HCT116 (cell line): ENCODE measurements around the gene SLC22A6. TPM values are rescaled to one million over a fixed set of nuclear protein-coding genes. Genes with fewer than 3 reads are reported as not detected.
"Not testable (repeated sequence)": the region's sequence is repeated elsewhere in the genome, so short reads cannot be mapped to it uniquely, and the experiment has no call there.

Source experiments
- ATAC-seq: fragments of 200-7000 bp; cut with Tn5 transposase; 2 replicates; pipeline ENCODE4 v1.9.1; 2020; ENCODE audit warnings: mild to moderate bottlenecking, moderate library complexity
- BruUV-seq: library from RNA; stranded (reverse); fragments of 400-500 nt; replicated peaks from 2 replicates; lab custom pipeline; 2021; lab: Mats Ljungman, UMichigan
- CTCF ChIA-PET: fragments of 300-600 bp; sonication (Branson Sonifier 250); formaldehyde crosslinking; loops from one replicate; lab custom pipeline; 2021; ENCODE audit warnings: antibody characterized with exemption; lab: Charles Lee
- POLR2A ChIA-PET: fragments of 300-600, 350-600 bp; sonication (Branson Sonifier 250); formaldehyde crosslinking; loops from one replicate; lab custom pipeline; 2021; ENCODE audit warnings: antibody characterized with exemption; lab: Charles Lee
- RAD21 ChIA-PET, 2 experiments: fragments of 300-600 bp; sonication (Branson Sonifier 250); formaldehyde crosslinking; loops; one replicate each; lab custom pipeline; 2023; ENCODE audit warnings: low total read pairs in 2 of 2; ENCODE audit not compliant: uncharacterized antibody in 2 of 2, unreplicated experiment in 2 of 2, low non-redundant PET in 1 of 2; lab: Charles Lee
- DNase-seq: peaks from one replicate; pipeline ENCODE4 v3.0.0-alpha.2; 2010; ENCODE audit warnings: low read depth, low spot score
- H2AFZ ChIP-seq: fragments of 200-600 bp; shearing (Covaris generic), sonication (generic); 2 replicates; pipeline ENCODE4 v1.6.1; 2017; ENCODE audit warnings: low read depth, mixed run types, mixed read lengths, antibody characterized with exemption, low read length; ENCODE audit not compliant: poor library complexity, severe bottlenecking
- H3K27ac ChIP-seq: 2 replicates; pipeline ENCODE4 v1.5.1; 2012; ENCODE audit warnings: low read depth, low read length
- H3K27me3 ChIP-seq: fragments of 200-600 bp; sonication (generic); 2 replicates; pipeline ENCODE4 v1.6.1; 2016; ENCODE audit warnings: mixed run types, low read length, mixed read lengths; ENCODE audit not compliant: insufficient read depth
- H3K36me3 ChIP-seq, 2 experiments: fragments of 200-500 bp in 1 of 2; fragments of 200-600 bp in 1 of 2; sonication (Bioruptor generic) in 1 of 2; sonication (generic) in 1 of 2; 2 replicates each; pipeline versions ENCODE4 v1.5.1 to v1.6.1; 2014 to 2016; ENCODE audit warnings: low read length in 2 of 2, inconsistent platforms in 1 of 2, mixed read lengths in 1 of 2, mixed run types in 1 of 2; ENCODE audit not compliant: insufficient read depth in 2 of 2, control insufficient read depth in 1 of 2
- H3K4me1 ChIP-seq, 2 experiments: fragments of 200-600 bp in 1 of 2; sonication (generic) in 1 of 2; 2 replicates each; pipeline versions ENCODE4 v1.5.1 to v1.6.1; 2012 to 2017; ENCODE audit warnings: low read length in 2 of 2, inconsistent platforms in 1 of 2, mild to moderate bottlenecking in 1 of 2, mixed read lengths in 1 of 2, mixed run types in 1 of 2, moderate library complexity in 1 of 2; ENCODE audit not compliant: insufficient read depth in 2 of 2, control insufficient read depth in 1 of 2
- H3K4me2 ChIP-seq: fragments of 200-600 bp; sonication (generic); 2 replicates; pipeline ENCODE4 v1.6.1; 2017; ENCODE audit warnings: mixed run types, low read length, mixed read lengths
- H3K4me3 ChIP-seq, 2 experiments: fragments of 200-600 bp in 1 of 2; sonication (generic) in 1 of 2; replicated peaks in 1 of 2; 2 replicates each; pipeline ENCODE4 v1.5.1; 2011 to 2016; ENCODE audit warnings: low read length in 2 of 2, control low read depth in 1 of 2, low read depth in 1 of 2, mild to moderate bottlenecking in 1 of 2, mixed read lengths in 1 of 2, mixed run types in 1 of 2
- H3K79me2 ChIP-seq: fragments of 200-600 bp; sonication (generic); 2 replicates; pipeline ENCODE4 v1.6.1; 2017; ENCODE audit warnings: mild to moderate bottlenecking, mixed run types, low read length, moderate library complexity, mixed read lengths; ENCODE audit not compliant: insufficient read depth
- H3K9ac ChIP-seq: fragments of 200-600 bp; sonication (generic); 2 replicates; pipeline ENCODE4 v1.6.1; 2016; ENCODE audit warnings: low read length, mixed read lengths
- H3K9me2 ChIP-seq: fragments of 200-600 bp; sonication (generic), shearing (Covaris generic); 2 replicates; pipeline ENCODE4 v1.6.1; 2017; ENCODE audit warnings: mixed run types, mild to moderate bottlenecking, moderate library complexity; ENCODE audit not compliant: insufficient read depth
- H3K9me3 ChIP-seq, 2 experiments: fragments of 200-500 bp in 1 of 2; fragments of 200-600 bp in 1 of 2; sonication (Bioruptor generic) in 1 of 2; sonication (generic) in 1 of 2; 2 replicates each; pipeline ENCODE4 v1.6.1; 2014 to 2017; ENCODE audit warnings: low read length in 2 of 2, mixed read lengths in 2 of 2, inconsistent platforms in 1 of 2, low read depth in 1 of 2, mild to moderate bottlenecking in 1 of 2, mixed run types in 1 of 2, moderate library complexity in 1 of 2; ENCODE audit not compliant: control insufficient read depth in 1 of 2, insufficient read depth in 1 of 2
- H4K20me1 ChIP-seq: fragments of 200-600 bp; sonication (generic), shearing (Covaris generic); 2 replicates; pipeline ENCODE4 v1.6.1; 2017; ENCODE audit warnings: mixed run types, mild to moderate bottlenecking, moderate library complexity; ENCODE audit not compliant: insufficient read depth
- CBX3 ChIP-seq: IDR thresholded peaks from 2 replicates; pipeline ENCODE4 v1.6.1; 2012; ENCODE audit warnings: low read depth
- intact Hi-C: fragments of 100-400 bp; cut with micrococcal nuclease; formaldehyde crosslinking; loops from 2 replicates; pipeline ENCODE4 v1.10.0; 2022
- total RNA-seq: library from RNA; stranded (reverse); gene quantifications from one replicate; pipeline ENCODE4 v1.2.1, GENCODE V29; 2021; ENCODE audit not compliant: unreplicated experiment

The SLC22A6 gene
- total RNA-seq, 1 experiment from 2014 or later: not detected

- no peaks in the 10 kb centered on the region for H3K9me3 ChIP-seq
- DNase-seq: no peak
- RAD21 ChIA-PET: no interaction called here
- H3K4me2 ChIP-seq: no peak overlapping the region
- no peak overlapping the region for H2AFZ ChIP-seq
- BruUV-seq: no TSS peak
- no peak overlapping the region for H3K27ac ChIP-seq
- H3K79me2 ChIP-seq: no peaks in the 10 kb centered on the region
- H4K20me1 ChIP-seq: no peaks in the 10 kb centered on the region
- no peak overlapping the region for H3K4me3 ChIP-seq
- CTCF ChIA-PET: no interaction called here
- no peaks in the 10 kb centered on the region for H3K9me2 ChIP-seq
- no peak for TF ChIP-seq CBX3
- intact Hi-C loops: no loop called here
- no peak overlapping the region for H3K9ac ChIP-seq
- no peaks in the 10 kb centered on the region for H3K27me3 ChIP-seq
- POLR2A ChIA-PET: no interaction called here
- H3K4me1 ChIP-seq: no peaks in the 10 kb centered on the region
- ATAC-seq: no peak
- H3K36me3 ChIP-seq: no peaks in the 10 kb centered on the region
Observed at GRCh38 chr11:62948765-62949320, 35.9 kb downstream of the SLC22A6 start.

GRCh38 chr11:62945538-62945937 is 39.2 kb downstream of the SLC22A6 start:
- BruUV-seq, POLR2A ChIA-PET, H3K4me3 ChIP-seq, H3K9me2 ChIP-seq, CTCF ChIA-PET, RAD21 ChIA-PET, ATAC-seq, H2AFZ ChIP-seq, H3K79me2 ChIP-seq, DNase-seq, H4K20me1 ChIP-seq, H3K4me2 ChIP-seq, H3K4me1 ChIP-seq, H3K9ac ChIP-seq, H3K9me3 ChIP-seq, H3K27ac ChIP-seq, H3K27me3 ChIP-seq, intact Hi-C loops, H3K36me3 ChIP-seq: not testable (repeated sequence)

GRCh38 chr11:62937528-62937927 is 47.2 kb downstream of the SLC22A6 start:
- RAD21 ChIA-PET, H3K9me3 ChIP-seq, BruUV-seq, H3K27me3 ChIP-seq, H3K4me3 ChIP-seq, H3K27ac ChIP-seq, H3K4me2 ChIP-seq, H3K4me1 ChIP-seq, H2AFZ ChIP-seq, H3K79me2 ChIP-seq, CTCF ChIA-PET, H4K20me1 ChIP-seq, H3K9ac ChIP-seq, DNase-seq, H3K9me2 ChIP-seq, ATAC-seq, POLR2A ChIA-PET, intact Hi-C loops, H3K36me3 ChIP-seq: not testable (repeated sequence)
